HUES64 (cell line): ENCODE results near the gene PARG.

ENCODE experiments used
- H3K27ac ChIP-seq: 2 replicates; pipeline ENCODE4 v1.7.0; 2013; ENCODE audit warnings: low read depth, low read length, inconsistent platforms
- H3K27me3 ChIP-seq: 2 replicates; pipeline ENCODE4 v1.6.1; 2013; ENCODE audit warnings: mild to moderate bottlenecking, low read length; ENCODE audit not compliant: insufficient read depth
- H3K36me3 ChIP-seq: 2 replicates; pipeline ENCODE4 v1.6.1; 2013; ENCODE audit warnings: mild to moderate bottlenecking, low read length; ENCODE audit not compliant: insufficient read depth
- H3K4me1 ChIP-seq: 2 replicates; pipeline ENCODE4 v1.6.1; 2013; ENCODE audit warnings: mild to moderate bottlenecking, low read length, moderate library complexity; ENCODE audit not compliant: insufficient read depth
- H3K4me3 ChIP-seq: 2 replicates; pipeline ENCODE4 v1.5.1; 2013; ENCODE audit warnings: mild to moderate bottlenecking, low read length, moderate library complexity
- H3K9ac ChIP-seq: 2 replicates; pipeline ENCODE4 v1.6.1; 2013; ENCODE audit warnings: mild to moderate bottlenecking, low read depth, low read length
- H3K9me3 ChIP-seq: 2 replicates; pipeline ENCODE4 v1.6.1; 2013; ENCODE audit warnings: low read depth, low read length; ENCODE audit not compliant: insufficient read depth
- WGBS: fragments of 150-250, 120-280 bp; methylation state at CpG from one replicate; pipeline ENCODE4 v1.1.7; 2013; ENCODE audit warnings: missing lambda C conversion rate; 5-methylcytosine and 5-hydroxymethylcytosine counted together

Gene PARG

GRCh38 chr10:49827297-49827696 is 114.5 kb downstream of the PARG start:
- Histone ChIP-seq H3K9ac (no peak overlapping the region), H3K4me3 (no peak overlapping the region), H3K27ac (peak overlapping the region; percentile 21), H3K9me3 (no peaks in the 10 kb centered on the region), H3K27me3 (no peaks in the 10 kb centered on the region), H3K36me3 (peaks cover 27% of the 10 kb centered on the region), H3K4me1 (peaks cover 45% of the 10 kb centered on the region)
- WGBS = 97% methylated on average over 3 of the region's 3 CpGs

GRCh38 chr10:49819234-49819958 is 122.4 kb downstream of the PARG start:
- WGBS = 91% methylated on average over 9 of the region's 9 CpGs
- H3K4me3 ChIP-seq = no peak overlapping the region
- H3K27me3 ChIP-seq = no peaks in the 10 kb centered on the region
- peaks cover 63% of the 10 kb centered on the region for H3K36me3 ChIP-seq
- no peaks in the 10 kb centered on the region for H3K4me1 ChIP-seq
- H3K9ac ChIP-seq = no peak overlapping the region
- H3K27ac ChIP-seq = no peak overlapping the region
- no peaks in the 10 kb centered on the region for H3K9me3 ChIP-seq

GRCh38 chr10:49817845-49818244 is 124.0 kb downstream of the PARG start:
- H3K4me1 ChIP-seq = no peaks in the 10 kb centered on the region
- WGBS = 88% methylated on average over 4 of the region's 5 CpGs
- H3K27me3 ChIP-seq = no peaks in the 10 kb centered on the region
- no peak overlapping the region for H3K27ac ChIP-seq
- H3K36me3 ChIP-seq = peaks cover 62% of the 10 kb centered on the region
- no peak overlapping the region for H3K4me3 ChIP-seq
- H3K9ac ChIP-seq = no peak overlapping the region
- no peaks in the 10 kb centered on the region for H3K9me3 ChIP-seq

- H3K36me3 ChIP-seq = no peaks in the 10 kb centered on the region
- no peaks in the 10 kb centered on the region for H3K27me3 ChIP-seq
- H3K27ac ChIP-seq = no peak overlapping the region
- WGBS = 96% methylated on average over 2 of the region's 2 CpGs
- no peak overlapping the region for H3K9ac ChIP-seq
- H3K9me3 ChIP-seq = peaks cover 11% of the 10 kb centered on the region; the same call in 1 of the 2 replicates
- H3K4me3 ChIP-seq = no peak overlapping the region
- no peaks in the 10 kb centered on the region for H3K4me1 ChIP-seq
Observed at GRCh38 chr10:49803988-49804387, 137.8 kb downstream of the PARG start.

GRCh38 chr10:49798275-49798674 is 143.6 kb downstream of the PARG start:
- Histone ChIP-seq H3K27ac (no peak overlapping the region), H3K9me3 (no peaks in the 10 kb centered on the region), H3K4me3 (no peak overlapping the region), H3K27me3 (no peaks in the 10 kb centered on the region), H3K36me3 (no peaks in the 10 kb centered on the region), H3K9ac (no peak overlapping the region), H3K4me1 (no peaks in the 10 kb centered on the region)
- 89% methylated on average over 4 of the region's 4 CpGs for WGBS

GRCh38 chr10:49791100-49791499 is 150.7 kb downstream of the PARG start:
- 84% methylated on average over 3 of the region's 5 CpGs for WGBS
- H3K27ac ChIP-seq = no peak overlapping the region
- no peaks in the 10 kb centered on the region for H3K4me1 ChIP-seq
- H3K36me3 ChIP-seq = no peaks in the 10 kb centered on the region
- H3K9ac ChIP-seq = no peak overlapping the region
- H3K9me3 ChIP-seq = no peaks in the 10 kb centered on the region
- no peak overlapping the region for H3K4me3 ChIP-seq
- H3K27me3 ChIP-seq = no peaks in the 10 kb centered on the region

GRCh38 chr10:49784681-49785080 is 157.1 kb downstream of the PARG start:
- H3K4me3 ChIP-seq = no peak overlapping the region
- H3K9ac ChIP-seq = no peak overlapping the region
- H3K4me1 ChIP-seq = peaks cover 7% of the 10 kb centered on the region; the same call in 1 of the 2 replicates
- no peaks in the 10 kb centered on the region for H3K36me3 ChIP-seq
- H3K27me3 ChIP-seq = no peaks in the 10 kb centered on the region
- 88% methylated on average over 8 of the region's 8 CpGs for WGBS
- H3K27ac ChIP-seq = no peak overlapping the region
- H3K9me3 ChIP-seq = no peaks in the 10 kb centered on the region

- WGBS = 65% methylated on average over 5 of the region's 5 CpGs
- Histone ChIP-seq H3K27me3 (no peaks in the 10 kb centered on the region), H3K36me3 (no peaks in the 10 kb centered on the region), H3K27ac (no peak overlapping the region), H3K4me1 (peaks cover 7% of the 10 kb centered on the region; the same call in 1 of the 2 replicates), H3K9ac (no peak overlapping the region), H3K4me3 (no peak overlapping the region), H3K9me3 (no peaks in the 10 kb centered on the region)
Observed at GRCh38 chr10:49783645-49784044, 158.2 kb downstream of the PARG start.

- H3K9ac ChIP-seq = no peak overlapping the region
- no peaks in the 10 kb centered on the region for H3K27me3 ChIP-seq
- H3K9me3 ChIP-seq = no peaks in the 10 kb centered on the region
- H3K4me1 ChIP-seq = peaks cover 7% of the 10 kb centered on the region; the same call in 1 of the 2 replicates
- H3K27ac ChIP-seq = no peak overlapping the region
- no peak overlapping the region for H3K4me3 ChIP-seq
- H3K36me3 ChIP-seq = no peaks in the 10 kb centered on the region
Observed at GRCh38 chr10:49781247-49781646, 160.6 kb downstream of the PARG start.

- H3K4me1 ChIP-seq = no peaks in the 10 kb centered on the region; the same call in 1 of the 2 replicates
- H3K27ac ChIP-seq = no peak overlapping the region
- no peaks in the 10 kb centered on the region for H3K9me3 ChIP-seq
- no peak overlapping the region for H3K9ac ChIP-seq
- H3K36me3 ChIP-seq = no peaks in the 10 kb centered on the region
- WGBS = 100% methylated on average over 1 of the region's 3 CpGs
- no peaks in the 10 kb centered on the region for H3K27me3 ChIP-seq
- H3K4me3 ChIP-seq = no peak overlapping the region
Observed at GRCh38 chr10:49778197-49778596, 163.6 kb downstream of the PARG start.

GRCh38 chr10:49776851-49777250 is 165.0 kb downstream of the PARG start:
- H3K9me3 ChIP-seq = no peaks in the 10 kb centered on the region

GRCh38 chr10:49775014-49775413 is 166.8 kb downstream of the PARG start:
- no peaks in the 10 kb centered on the region for H3K9me3 ChIP-seq
- H3K36me3 ChIP-seq = no peaks in the 10 kb centered on the region
- 93% methylated on average over 2 of the region's 2 CpGs for WGBS

More at GRCh38 chr10:49776851-49777250, 165.0 kb downstream of the PARG start:
- Histone ChIP-seq H3K27ac (no peak overlapping the region), H3K36me3 (no peaks in the 10 kb centered on the region), H3K9ac (no peak overlapping the region), H3K4me1 (no peaks in the 10 kb centered on the region), H3K4me3 (no peak overlapping the region), H3K27me3 (no peaks in the 10 kb centered on the region)
- 91% methylated on average over 4 of the region's 4 CpGs for WGBS

More at GRCh38 chr10:49775014-49775413, 166.8 kb downstream of the PARG start:
- Histone ChIP-seq H3K27me3 (0 out of 2 replicates have a peak, but pooled peaks cover 5% of the 10 kb centered on the region), H3K4me1 (peaks cover 4% of the 10 kb centered on the region; the same call in 1 of the 2 replicates), H3K4me3 (no peak overlapping the region), H3K27ac (no peak overlapping the region), H3K9ac (no peak overlapping the region)
